ENCODE measurements around the gene HNF4A. TPM values are rescaled to one million over a fixed set of nuclear protein-coding genes. Genes with fewer than 3 reads are reported as not detected.
A peak's percentile ranks its signal among the peaks of the same experiment; 100 is the strongest.

HNF4A gene
- total and polyA plus RNA-seq, 2 of the 13 experiments (the other 11 are each of a cell fraction or from before 2014, with no cell fraction given), result 80.9 to 169 TPM

DNA sequence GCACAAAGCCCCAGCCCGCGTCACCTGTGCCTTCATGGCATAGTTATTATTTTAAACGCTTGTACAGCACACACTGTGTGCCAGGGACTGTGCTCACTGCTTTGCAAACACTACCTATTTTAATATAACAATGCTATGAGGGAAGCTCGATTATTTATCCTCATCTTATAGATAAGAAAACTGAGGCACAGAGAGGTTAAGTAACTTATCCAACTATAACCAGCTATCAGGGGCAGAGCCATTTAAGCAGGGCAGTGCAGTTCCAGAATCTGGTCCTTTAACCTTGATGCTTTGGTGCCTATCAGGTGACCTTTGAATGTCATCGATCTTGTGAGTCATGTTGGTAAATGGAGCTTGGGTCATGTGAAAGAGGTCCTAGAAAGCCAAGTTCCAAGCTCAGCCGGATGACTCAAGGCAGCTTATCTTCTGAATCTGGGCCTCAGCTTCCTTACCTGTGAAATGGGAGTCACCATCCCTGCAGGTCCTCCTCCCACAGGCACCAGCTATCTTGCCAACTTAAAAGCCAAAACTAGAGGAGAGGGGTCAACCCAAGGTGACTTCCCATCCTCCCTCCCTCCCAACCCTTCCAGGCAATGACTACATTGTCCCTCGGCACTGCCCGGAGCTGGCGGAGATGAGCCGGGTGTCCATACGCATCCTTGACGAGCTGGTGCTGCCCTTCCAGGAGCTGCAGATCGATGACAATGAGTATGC, 63.8 kb downstream of the HNF4A start (continued):
- TF ChIP-seq, protein P1, sequence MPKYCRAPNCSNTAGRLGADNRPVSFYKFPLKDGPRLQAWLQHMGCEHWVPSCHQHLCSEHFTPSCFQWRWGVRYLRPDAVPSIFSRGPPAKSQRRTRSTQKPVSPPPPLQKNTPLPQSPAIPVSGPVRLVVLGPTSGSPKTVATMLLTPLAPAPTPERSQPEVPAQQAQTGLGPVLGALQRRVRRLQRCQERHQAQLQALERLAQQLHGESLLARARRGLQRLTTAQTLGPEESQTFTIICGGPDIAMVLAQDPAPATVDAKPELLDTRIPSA (CRISPR knock-in tag; IDR thresholded peaks at IDR 0.05; ENCODE audit: borderline replicate concordance), result no peak; the same call in 1 of the 2 replicates
- TF ChIP-seq SKI (IDR thresholded peaks at IDR 0.05; ENCODE audit: partially characterized antibody), result peak; percentile 86
- TF ChIP-seq ZKSCAN1 (IDR thresholded peaks at IDR 0.05; ENCODE audit: low read length), result peak; percentile 47
- TF ChIP-seq ZNF556 (CRISPR knock-in tag; IDR thresholded peaks at IDR 0.05; ENCODE audit: borderline replicate concordance), result peak; percentile 93; the same call in 1 of the 2 replicates
- no peak for TF ChIP-seq SP1 (IDR thresholded peaks at IDR 0.05)
- no peak for TF ChIP-seq SP1 (CRISPR knock-in tag; IDR thresholded peaks at IDR 0.05)
- peak; percentile 99 for TF ChIP-seq ONECUT2 (CRISPR knock-in tag; IDR thresholded peaks at IDR 0.05)
- no peak for TF ChIP-seq CENPT (CRISPR knock-in tag; IDR thresholded peaks at IDR 0.05; ENCODE audit: low read depth)
- peak; percentile 100 for TF ChIP-seq FOSL2 (CRISPR knock-in tag; IDR thresholded peaks at IDR 0.05)
- peak; percentile 76; the same call in 1 of the 2 replicates for TF ChIP-seq SAFB2 (CRISPR knock-in tag; IDR thresholded peaks at IDR 0.05; ENCODE audit: borderline replicate concordance, low read depth)
- TF ChIP-seq ZNF710 (CRISPR knock-in tag; IDR thresholded peaks at IDR 0.05; ENCODE audit: borderline replicate concordance), result no peak
- TF ChIP-seq, protein P2, sequence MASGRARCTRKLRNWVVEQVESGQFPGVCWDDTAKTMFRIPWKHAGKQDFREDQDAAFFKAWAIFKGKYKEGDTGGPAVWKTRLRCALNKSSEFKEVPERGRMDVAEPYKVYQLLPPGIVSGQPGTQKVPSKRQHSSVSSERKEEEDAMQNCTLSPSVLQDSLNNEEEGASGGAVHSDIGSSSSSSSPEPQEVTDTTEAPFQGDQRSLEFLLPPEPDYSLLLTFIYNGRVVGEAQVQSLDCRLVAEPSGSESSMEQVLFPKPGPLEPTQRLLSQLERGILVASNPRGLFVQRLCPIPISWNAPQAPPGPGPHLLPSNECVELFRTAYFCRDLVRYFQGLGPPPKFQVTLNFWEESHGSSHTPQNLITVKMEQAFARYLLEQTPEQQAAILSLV (CRISPR knock-in tag; IDR thresholded peaks at IDR 0.05; ENCODE audit: borderline replicate concordance), result peak; percentile 86; the same call in 1 of the 2 replicates
- TF ChIP-seq, protein P3, sequence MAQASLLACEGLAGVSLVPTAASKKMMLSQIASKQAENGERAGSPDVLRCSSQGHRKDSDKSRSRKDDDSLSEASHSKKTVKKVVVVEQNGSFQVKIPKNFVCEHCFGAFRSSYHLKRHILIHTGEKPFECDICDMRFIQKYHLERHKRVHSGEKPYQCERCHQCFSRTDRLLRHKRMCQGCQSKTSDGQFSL (CRISPR knock-in tag; IDR thresholded peaks at IDR 0.05), result no peak
- no peak; the same call in 1 of the 2 replicates for TF ChIP-seq ZNF619 (CRISPR knock-in tag; IDR thresholded peaks at IDR 0.05)
- TF ChIP-seq, protein P4, sequence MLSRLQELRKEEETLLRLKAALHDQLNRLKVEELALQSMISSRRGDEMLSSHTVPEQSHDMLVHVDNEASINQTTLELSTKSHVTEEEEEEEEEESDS (CRISPR knock-in tag; IDR thresholded peaks at IDR 0.05; ENCODE audit: borderline replicate concordance), result no peak
- TF ChIP-seq FOXC1 (CRISPR knock-in tag; IDR thresholded peaks at IDR 0.05; ENCODE audit: borderline replicate concordance), result peak; percentile 82; the same call in 1 of the 2 replicates
- TF ChIP-seq, protein P5, sequence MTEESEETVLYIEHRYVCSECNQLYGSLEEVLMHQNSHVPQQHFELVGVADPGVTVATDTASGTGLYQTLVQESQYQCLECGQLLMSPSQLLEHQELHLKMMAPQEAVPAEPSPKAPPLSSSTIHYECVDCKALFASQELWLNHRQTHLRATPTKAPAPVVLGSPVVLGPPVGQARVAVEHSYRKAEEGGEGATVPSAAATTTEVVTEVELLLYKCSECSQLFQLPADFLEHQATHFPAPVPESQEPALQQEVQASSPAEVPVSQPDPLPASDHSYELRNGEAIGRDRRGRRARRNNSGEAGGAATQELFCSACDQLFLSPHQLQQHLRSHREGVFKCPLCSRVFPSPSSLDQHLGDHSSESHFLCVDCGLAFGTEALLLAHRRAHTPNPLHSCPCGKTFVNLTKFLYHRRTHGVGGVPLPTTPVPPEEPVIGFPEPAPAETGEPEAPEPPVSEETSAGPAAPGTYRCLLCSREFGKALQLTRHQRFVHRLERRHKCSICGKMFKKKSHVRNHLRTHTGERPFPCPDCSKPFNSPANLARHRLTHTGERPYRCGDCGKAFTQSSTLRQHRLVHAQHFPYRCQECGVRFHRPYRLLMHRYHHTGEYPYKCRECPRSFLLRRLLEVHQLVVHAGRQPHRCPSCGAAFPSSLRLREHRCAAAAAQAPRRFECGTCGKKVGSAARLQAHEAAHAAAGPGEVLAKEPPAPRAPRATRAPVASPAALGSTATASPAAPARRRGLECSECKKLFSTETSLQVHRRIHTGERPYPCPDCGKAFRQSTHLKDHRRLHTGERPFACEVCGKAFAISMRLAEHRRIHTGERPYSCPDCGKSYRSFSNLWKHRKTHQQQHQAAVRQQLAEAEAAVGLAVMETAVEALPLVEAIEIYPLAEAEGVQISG (CRISPR knock-in tag; IDR thresholded peaks at IDR 0.05), result peak; percentile 72
- TF ChIP-seq ZNF510 (CRISPR knock-in tag; IDR thresholded peaks at IDR 0.05; ENCODE audit: low read depth), result no peak; the same call in 1 of the 2 replicates
- TF ChIP-seq, protein P6, sequence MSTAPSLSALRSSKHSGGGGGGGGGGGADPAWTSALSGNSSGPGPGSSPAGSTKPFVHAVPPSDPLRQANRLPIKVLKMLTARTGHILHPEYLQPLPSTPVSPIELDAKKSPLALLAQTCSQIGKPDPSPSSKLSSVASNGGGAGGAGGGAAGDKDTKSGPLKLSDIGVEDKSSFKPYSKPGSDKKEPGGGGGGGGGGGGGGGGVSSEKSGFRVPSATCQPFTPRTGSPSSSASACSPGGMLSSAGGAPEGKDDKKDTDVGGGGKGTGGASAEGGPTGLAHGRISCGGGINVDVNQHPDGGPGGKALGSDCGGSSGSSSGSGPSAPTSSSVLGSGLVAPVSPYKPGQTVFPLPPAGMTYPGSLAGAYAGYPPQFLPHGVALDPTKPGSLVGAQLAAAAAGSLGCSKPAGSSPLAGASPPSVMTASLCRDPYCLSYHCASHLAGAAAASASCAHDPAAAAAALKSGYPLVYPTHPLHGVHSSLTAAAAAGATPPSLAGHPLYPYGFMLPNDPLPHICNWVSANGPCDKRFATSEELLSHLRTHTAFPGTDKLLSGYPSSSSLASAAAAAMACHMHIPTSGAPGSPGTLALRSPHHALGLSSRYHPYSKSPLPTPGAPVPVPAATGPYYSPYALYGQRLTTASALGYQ (CRISPR knock-in tag; IDR thresholded peaks at IDR 0.05), result peak; percentile 81
